ENCODE data around the gene MCM6. TPM values are rescaled to one million over a fixed set of nuclear protein-coding genes. Genes with fewer than 3 reads are reported as not detected.

The MCM6 gene
- polyA plus RNA-seq, 3 donors, result 1.3 to 2.2 (median 1.7) TPM

DNA sequence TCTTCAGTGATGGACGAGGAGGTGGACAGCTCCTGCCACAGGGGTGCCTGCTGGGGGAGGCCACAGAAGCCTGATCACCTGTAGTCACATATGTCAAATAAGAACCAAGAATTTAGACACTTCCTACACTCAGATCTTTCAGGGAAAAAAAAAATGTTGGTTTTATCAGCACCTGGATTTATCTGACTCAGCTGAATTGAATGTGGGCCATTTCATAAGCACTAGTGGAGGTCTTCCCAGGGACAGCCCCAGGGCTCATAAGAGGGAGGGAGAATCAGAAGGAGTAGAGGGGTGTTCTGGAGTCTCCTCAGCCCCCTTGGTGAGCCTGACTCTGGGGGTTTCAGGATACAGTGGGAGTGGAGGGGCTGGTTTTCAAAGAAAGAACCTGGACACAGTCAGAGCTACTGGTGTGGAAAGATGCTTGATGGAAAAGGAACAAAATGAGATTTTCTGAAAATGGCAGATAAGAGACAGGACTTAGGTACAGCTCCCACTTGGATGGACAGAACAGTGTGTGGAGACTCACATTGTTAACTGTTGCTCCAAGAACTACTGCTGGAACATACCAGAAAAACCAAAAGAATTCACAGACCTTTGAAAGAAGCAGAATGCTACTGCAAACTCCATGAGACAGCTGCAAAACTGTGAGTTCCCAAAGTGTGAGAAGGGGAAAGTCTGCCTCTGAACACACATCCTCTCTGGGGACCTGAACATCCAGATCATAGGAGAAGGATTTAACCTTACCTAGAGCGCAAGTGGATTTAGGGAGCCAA is 84.6 kb downstream of the MCM6 start:
- no peak overlapping the region for H3K4me2 ChIP-seq (replicated peaks; ENCODE audit: extremely low read depth, low read length, poor library complexity, severe bottlenecking)
- no peaks in the 10 kb centered on the region for H3K9me3 Mint-ChIP-seq
- peaks cover 3 to 9% (median 7%) of the 10 kb centered on the region in 3 donors for H3K27me3 Mint-ChIP-seq (ENCODE audit: low read depth in 3 of 3)
- peaks cover 0 to 11% of the 10 kb centered on the region in 2 donors for H3K36me3 ChIP-seq (replicated peaks in 1 of 2; ENCODE audit: control insufficient read depth in 1 of 2, insufficient read depth in 2 of 2, low read length in 2 of 2)
- H3K9ac ChIP-seq (ENCODE audit: insufficient read depth, low read length, poor library complexity, severe bottlenecking), result no peak overlapping the region
- H3K27ac Mint-ChIP-seq, result peak overlapping the region in 1 of 7 donors; percentile 42
- DNase-seq, result no peak
- no peak overlapping the region for H3K4me3 ChIP-seq (replicated peaks in 1 of 3; ENCODE audit: low read depth in 2 of 3, low read length in 3 of 3)
- H3K79me2 ChIP-seq (ENCODE audit: insufficient read depth, low read length), result no peaks in the 10 kb centered on the region
- no peaks in the 10 kb centered on the region for H3K27me3 ChIP-seq (ENCODE audit: control insufficient read depth in 2 of 2, insufficient read depth in 2 of 2, low read length in 2 of 2)
- no peak overlapping the region for H3K27ac ChIP-seq (ENCODE audit: low read depth in 1 of 2, low read length in 2 of 2)
- 100% methylated on average over 1 of the region's 2 CpGs for WGBS (ENCODE audit: insufficient coverage)
- no peaks in the 10 kb centered on the region for H4K20me1 ChIP-seq (ENCODE audit: insufficient read depth, low read length)
- H3K36me3 Mint-ChIP-seq, result peaks cover 2 to 5% of the 10 kb centered on the region in 2 donors
- H2AFZ ChIP-seq (ENCODE audit: insufficient read depth, low read depth, low read length, poor library complexity, severe bottlenecking), result no peak overlapping the region
- TF ChIP-seq CTCF (IDR thresholded peaks at IDR 0.05), result no peak
- no peaks in the 10 kb centered on the region for H3K9me3 ChIP-seq (replicated peaks in 1 of 2; ENCODE audit: control insufficient read depth in 1 of 2, insufficient read depth in 1 of 2, low read length in 2 of 2)
- H3K4me3 Mint-ChIP-seq, result no peak overlapping the region
- peaks cover 15% of the 10 kb centered on the region for H3K4me1 Mint-ChIP-seq
- peaks cover 8 to 12% of the 10 kb centered on the region in 2 donors for H3K4me1 ChIP-seq (ENCODE audit: control insufficient read depth in 1 of 2, insufficient read depth in 2 of 2, low read length in 2 of 2)
- intact Hi-C loops (cut with micrococcal nuclease), result no loop called here

DNA sequence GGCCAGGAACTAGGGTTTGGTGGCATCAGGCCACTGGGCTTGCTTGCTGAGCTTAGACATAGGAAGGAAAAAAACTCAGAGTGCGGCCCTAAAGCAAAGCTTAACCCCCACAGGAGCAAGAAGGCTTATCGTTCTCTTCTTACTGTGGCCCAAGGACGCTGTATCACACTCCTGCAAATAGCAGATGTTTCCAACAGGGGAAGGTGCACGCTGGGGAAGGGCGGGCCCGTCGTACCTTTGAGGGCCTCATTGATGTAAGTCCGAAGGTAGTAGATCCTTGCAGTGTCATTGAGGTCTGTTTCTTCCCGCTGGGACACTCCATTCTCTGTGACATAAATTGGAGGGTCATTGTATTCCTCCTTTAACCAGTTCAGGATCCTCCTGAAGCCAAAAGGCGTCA is 85.8 kb downstream of the MCM6 start:
- peak overlapping the region in 1 of 7 donors; percentile 38 for H3K27ac Mint-ChIP-seq
- peaks cover 12 to 14% of the 10 kb centered on the region in 2 donors for H3K36me3 Mint-ChIP-seq
- Histone ChIP-seq H3K9ac (ENCODE audit: insufficient read depth, low read length, poor library complexity, severe bottlenecking) (no peak overlapping the region), H3K27me3 (ENCODE audit: control insufficient read depth in 2 of 2, insufficient read depth in 2 of 2, low read length in 2 of 2) (no peaks in the 10 kb centered on the region), H3K9me3 (replicated peaks in 1 of 2; ENCODE audit: control insufficient read depth in 1 of 2, insufficient read depth in 1 of 2, low read length in 2 of 2) (no peaks in the 10 kb centered on the region), H3K4me3 (replicated peaks in 1 of 3; ENCODE audit: low read depth in 2 of 3, low read length in 3 of 3) (no peak overlapping the region), H4K20me1 (ENCODE audit: insufficient read depth, low read length) (no peaks in the 10 kb centered on the region), H3K79me2 (ENCODE audit: insufficient read depth, low read length) (no peaks in the 10 kb centered on the region), H2AFZ (ENCODE audit: insufficient read depth, low read depth, low read length, poor library complexity, severe bottlenecking) (no peak overlapping the region), H3K36me3 (replicated peaks in 1 of 2; ENCODE audit: control insufficient read depth in 1 of 2, insufficient read depth in 2 of 2, low read length in 2 of 2) (peaks cover 4 to 22% of the 10 kb centered on the region in 2 donors), H3K27ac (ENCODE audit: low read depth in 1 of 2, low read length in 2 of 2) (no peak overlapping the region), H3K4me2 (replicated peaks; ENCODE audit: extremely low read depth, low read length, poor library complexity, severe bottlenecking) (no peak overlapping the region), H3K4me1 (ENCODE audit: control insufficient read depth in 1 of 2, insufficient read depth in 2 of 2, low read length in 2 of 2) (peaks cover 8 to 12% of the 10 kb centered on the region in 2 donors)
- 96% methylated on average over 6 of the region's 10 CpGs for WGBS (ENCODE audit: insufficient coverage)
- H3K9me3 Mint-ChIP-seq, result peaks cover 0 to 3% (median 0%) of the 10 kb centered on the region in 7 donors
- no peak for TF ChIP-seq CTCF (IDR thresholded peaks at IDR 0.05)
- H3K4me3 Mint-ChIP-seq, result no peak overlapping the region
- H3K27me3 Mint-ChIP-seq (ENCODE audit: low read depth in 3 of 3), result peaks cover 3 to 9% (median 5%) of the 10 kb centered on the region in 3 donors
- intact Hi-C loops (cut with micrococcal nuclease), result no loop called here
- peaks cover 11% of the 10 kb centered on the region for H3K4me1 Mint-ChIP-seq
- no peak for DNase-seq

Small RNA genes within 50 kb of the gene (small RNA-seq; reads per million reads assigned to genes)
- not detected for gene RF00019 (ENCODE audit: insufficient read length, low read depth)

Other genes with a start within 250 kb of the MCM6 start
- 100 to 1,000 TPM in 1 of 3 donors, 10 to 100 TPM in 2; 53.8 to 107 (median 74.2) TPM for gene UBXN4, start 134.6 kb downstream of the MCM6 start, polyA plus RNA-seq
- not detected for gene LCT, start 39.3 kb downstream of the MCM6 start, polyA plus RNA-seq
- 10 to 100 TPM; 24.4 to 53.0 (median 46.2) TPM for gene DARS1, start 109.2 kb upstream of the MCM6 start, polyA plus RNA-seq
- 1,000 to 10,000 TPM in 1 of 3 donors, 100 to 1,000 TPM in 2; 140 to 1,274 (median 391) TPM for gene CXCR4, start 241.7 kb upstream of the MCM6 start, polyA plus RNA-seq

Data from CD14-positive monocyte (primary cell).